Measurements from ENCODE around the gene IGF1. TPM values are rescaled to one million over a fixed set of nuclear protein-coding genes. Genes with fewer than 3 reads are reported as not detected.

The IGF1 gene
- total RNA-seq, 2 experiments from 2014 or later: 0.90 to 1.2 TPM

- Mint-ChIP-seq H3K4me3 (no peak overlapping the region), H3K9me3 (no peaks in the 10 kb centered on the region), H3K36me3 (ENCODE audit: low read depth) (no peaks in the 10 kb centered on the region), H3K4me1 (ENCODE audit: low read depth) (peaks cover 4% of the 10 kb centered on the region), H3K27ac (no peak overlapping the region), H3K27me3 (peaks cover 12% of the 10 kb centered on the region)
- intact Hi-C loops (cut with micrococcal nuclease): no loop called here
- TF ChIP-seq, protein P1, sequence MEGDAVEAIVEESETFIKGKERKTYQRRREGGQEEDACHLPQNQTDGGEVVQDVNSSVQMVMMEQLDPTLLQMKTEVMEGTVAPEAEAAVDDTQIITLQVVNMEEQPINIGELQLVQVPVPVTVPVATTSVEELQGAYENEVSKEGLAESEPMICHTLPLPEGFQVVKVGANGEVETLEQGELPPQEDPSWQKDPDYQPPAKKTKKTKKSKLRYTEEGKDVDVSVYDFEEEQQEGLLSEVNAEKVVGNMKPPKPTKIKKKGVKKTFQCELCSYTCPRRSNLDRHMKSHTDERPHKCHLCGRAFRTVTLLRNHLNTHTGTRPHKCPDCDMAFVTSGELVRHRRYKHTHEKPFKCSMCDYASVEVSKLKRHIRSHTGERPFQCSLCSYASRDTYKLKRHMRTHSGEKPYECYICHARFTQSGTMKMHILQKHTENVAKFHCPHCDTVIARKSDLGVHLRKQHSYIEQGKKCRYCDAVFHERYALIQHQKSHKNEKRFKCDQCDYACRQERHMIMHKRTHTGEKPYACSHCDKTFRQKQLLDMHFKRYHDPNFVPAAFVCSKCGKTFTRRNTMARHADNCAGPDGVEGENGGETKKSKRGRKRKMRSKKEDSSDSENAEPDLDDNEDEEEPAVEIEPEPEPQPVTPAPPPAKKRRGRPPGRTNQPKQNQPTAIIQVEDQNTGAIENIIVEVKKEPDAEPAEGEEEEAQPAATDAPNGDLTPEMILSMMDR (IDR thresholded peaks at IDR 0.05): no peak
- DNase-seq (no peak), ATAC-seq (no peak)
- POLR2A ChIA-PET: no interaction called here
- CTCF ChIA-PET: no interaction called here
Measured at GRCh38 chr12:102439426-102440405, 40.6 kb downstream of the IGF1 start.

GRCh38 chr12:102438827-102439210, 41.5 kb downstream of the IGF1 start:
- H3K4me1 Mint-ChIP-seq (ENCODE audit: low read depth): peaks cover 4% of the 10 kb centered on the region
- POLR2A ChIA-PET: no interaction called here
- DNase-seq: no peak
- H3K27ac Mint-ChIP-seq: no peak overlapping the region
- intact Hi-C loops (cut with micrococcal nuclease): no loop called here
- CTCF ChIA-PET: no interaction called here
- TF ChIP-seq, protein P1 (IDR thresholded peaks at IDR 0.05): no peak
- H3K36me3 Mint-ChIP-seq (ENCODE audit: low read depth): no peaks in the 10 kb centered on the region
- peaks cover 12% of the 10 kb centered on the region for H3K27me3 Mint-ChIP-seq
- no peaks in the 10 kb centered on the region for H3K9me3 Mint-ChIP-seq
- H3K4me3 Mint-ChIP-seq: no peak overlapping the region
- ATAC-seq: no peak

DNA sequence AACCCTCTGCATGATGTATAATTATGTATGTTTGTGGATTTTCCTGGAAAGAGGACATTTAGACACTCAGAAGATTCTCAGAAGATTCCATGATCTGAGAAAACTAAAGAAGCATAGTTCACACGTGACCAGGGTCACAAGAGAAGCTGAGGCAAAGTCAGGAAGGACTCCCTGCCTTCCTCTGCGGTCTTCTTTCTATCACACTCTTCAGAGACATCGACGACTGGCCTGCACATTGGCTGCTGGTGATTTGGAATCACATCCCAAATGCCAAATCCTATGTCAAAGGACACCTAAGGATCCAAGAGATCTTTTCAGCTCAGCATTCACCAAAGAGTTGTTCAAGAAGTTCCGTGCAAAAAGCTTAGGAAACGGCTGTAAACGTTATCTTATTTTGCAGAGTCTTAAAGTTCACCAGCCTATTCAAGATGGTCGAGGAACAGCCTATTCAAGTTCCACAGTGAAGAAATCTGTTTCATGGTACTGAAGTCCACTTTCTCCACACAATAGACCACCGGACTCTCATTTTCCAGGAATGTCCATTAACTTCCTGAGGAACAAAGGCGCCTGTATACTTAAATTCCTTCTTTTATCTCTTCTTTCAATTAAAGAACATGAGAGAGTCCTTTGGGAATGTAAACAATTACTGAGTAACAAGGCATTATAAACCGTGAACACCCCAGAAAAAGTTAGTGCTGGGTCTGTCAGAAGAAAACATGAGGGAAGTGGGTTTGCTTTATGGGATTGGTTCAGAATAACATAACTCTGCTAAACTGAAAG, 42.1 kb downstream of the IGF1 start:
- H3K4me1 Mint-ChIP-seq (ENCODE audit: low read depth): peaks cover 4% of the 10 kb centered on the region
- ATAC-seq: no peak
- TF ChIP-seq, protein P1 (IDR thresholded peaks at IDR 0.05): no peak
- no peak overlapping the region for H3K4me3 Mint-ChIP-seq
- H3K27me3 Mint-ChIP-seq: peaks cover 12% of the 10 kb centered on the region
- DNase-seq: no peak
- ChIA-PET CTCF (no interaction called here), POLR2A (no interaction called here)
- H3K36me3 Mint-ChIP-seq (ENCODE audit: low read depth): no peaks in the 10 kb centered on the region
- H3K27ac Mint-ChIP-seq: no peak overlapping the region
- intact Hi-C loops (cut with micrococcal nuclease): no loop called here
- H3K9me3 Mint-ChIP-seq: no peaks in the 10 kb centered on the region

DNA sequence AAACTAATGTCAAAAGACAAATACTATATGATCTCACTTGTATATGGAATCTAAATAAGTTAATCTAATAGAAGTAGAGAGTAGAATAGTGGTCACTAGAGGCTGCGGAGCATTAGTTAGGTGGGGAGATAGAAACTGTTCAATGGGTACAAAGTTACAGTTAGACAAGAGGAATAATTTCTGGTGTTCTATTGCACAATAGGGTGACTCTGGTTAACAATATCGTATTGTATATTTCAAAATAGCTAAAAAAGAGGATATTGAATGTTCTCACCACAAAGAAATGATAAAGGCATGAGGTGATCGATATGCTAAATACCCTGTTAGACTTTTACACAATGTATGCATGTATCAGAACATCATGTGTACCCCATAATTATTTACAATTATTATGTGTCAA, 42.9 kb downstream of the IGF1 start:
- ChIA-PET POLR2A (no interaction called here), CTCF (no interaction called here)
- ATAC-seq (no peak), DNase-seq (no peak)
- H3K4me3 Mint-ChIP-seq: no peak overlapping the region
- no peak overlapping the region for H3K27ac Mint-ChIP-seq
- intact Hi-C loops (cut with micrococcal nuclease): no loop called here
- no peaks in the 10 kb centered on the region for H3K36me3 Mint-ChIP-seq (ENCODE audit: low read depth)
- peaks cover 12% of the 10 kb centered on the region for H3K27me3 Mint-ChIP-seq
- no peaks in the 10 kb centered on the region for H3K9me3 Mint-ChIP-seq
- peaks cover 4% of the 10 kb centered on the region for H3K4me1 Mint-ChIP-seq (ENCODE audit: low read depth)
- TF ChIP-seq, protein P1 (IDR thresholded peaks at IDR 0.05): no peak

DNA sequence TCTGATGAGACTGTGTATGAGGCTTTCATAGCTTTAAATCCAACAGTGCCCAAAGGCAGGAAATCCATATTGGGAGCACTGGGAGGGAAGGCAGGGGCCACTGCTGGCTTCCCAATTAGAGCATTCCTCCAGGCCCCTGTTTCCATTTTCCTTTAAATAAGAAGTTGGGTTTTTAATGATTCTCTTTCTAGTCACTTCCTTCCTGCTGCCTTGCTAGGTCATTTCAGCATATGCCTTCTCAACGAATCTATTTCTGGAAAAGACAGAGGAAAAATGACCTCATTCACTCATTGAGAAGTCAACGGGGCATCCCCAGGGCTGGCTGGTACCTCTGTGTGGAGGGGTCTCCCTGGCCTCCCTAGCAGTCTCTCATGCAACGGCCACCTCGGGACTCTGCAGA, 43.5 kb downstream of the IGF1 start:
- intact Hi-C loops (cut with micrococcal nuclease): no loop called here
- Mint-ChIP-seq H3K36me3 (ENCODE audit: low read depth) (no peaks in the 10 kb centered on the region), H3K4me3 (no peak overlapping the region), H3K9me3 (no peaks in the 10 kb centered on the region), H3K27me3 (peaks cover 13% of the 10 kb centered on the region), H3K27ac (no peak overlapping the region), H3K4me1 (ENCODE audit: low read depth) (peaks cover 4% of the 10 kb centered on the region)
- TF ChIP-seq, protein P1 (IDR thresholded peaks at IDR 0.05): no peak
- POLR2A ChIA-PET: no interaction called here
- ATAC-seq (no peak), DNase-seq (no peak)
- CTCF ChIA-PET: no interaction called here

Data from activated CD8-positive, alpha-beta T cell treated with anti-CD3 and anti-CD28 coated beads for 36 hours (primary cell).